HL-60 (cell line): ENCODE data around the gene SLC35A5.

Experiments
- POLR2AphosphoS5 ChIP-seq: IDR thresholded peaks from 2 replicates; pipeline ENCODE4 v1.6.1; 2012; ENCODE audit warnings: low read depth
- TF ChIP-seq, protein P1 (sequence below): IDR thresholded peaks from one replicate; pipeline ENCODE4 v1.5.1; 2011; ENCODE audit warnings: low read length, control low read depth, inconsistent platforms; ENCODE audit not compliant: insufficient read depth

GRCh38 chr3:112560307-112560706 is 1.5 kb upstream of the SLC35A5 start:
- TF ChIP-seq, protein P1, sequence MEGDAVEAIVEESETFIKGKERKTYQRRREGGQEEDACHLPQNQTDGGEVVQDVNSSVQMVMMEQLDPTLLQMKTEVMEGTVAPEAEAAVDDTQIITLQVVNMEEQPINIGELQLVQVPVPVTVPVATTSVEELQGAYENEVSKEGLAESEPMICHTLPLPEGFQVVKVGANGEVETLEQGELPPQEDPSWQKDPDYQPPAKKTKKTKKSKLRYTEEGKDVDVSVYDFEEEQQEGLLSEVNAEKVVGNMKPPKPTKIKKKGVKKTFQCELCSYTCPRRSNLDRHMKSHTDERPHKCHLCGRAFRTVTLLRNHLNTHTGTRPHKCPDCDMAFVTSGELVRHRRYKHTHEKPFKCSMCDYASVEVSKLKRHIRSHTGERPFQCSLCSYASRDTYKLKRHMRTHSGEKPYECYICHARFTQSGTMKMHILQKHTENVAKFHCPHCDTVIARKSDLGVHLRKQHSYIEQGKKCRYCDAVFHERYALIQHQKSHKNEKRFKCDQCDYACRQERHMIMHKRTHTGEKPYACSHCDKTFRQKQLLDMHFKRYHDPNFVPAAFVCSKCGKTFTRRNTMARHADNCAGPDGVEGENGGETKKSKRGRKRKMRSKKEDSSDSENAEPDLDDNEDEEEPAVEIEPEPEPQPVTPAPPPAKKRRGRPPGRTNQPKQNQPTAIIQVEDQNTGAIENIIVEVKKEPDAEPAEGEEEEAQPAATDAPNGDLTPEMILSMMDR: no peak
- no peak for TF ChIP-seq POLR2AphosphoS5
